Measurements from ENCODE around the gene DNAH11. TPM values are rescaled to one million over a fixed set of nuclear protein-coding genes. Genes with fewer than 3 reads are reported as not detected.

The DNAH11 gene
- total RNA-seq, 4 donors from 2014 or later: 0.10 to 0.62 (median 0.23) TPM

- no peaks in the 10 kb centered on the region for H3K36me3 ChIP-seq
- H3K4me3 ChIP-seq: no peak overlapping the region
- no peak overlapping the region for H3K27ac ChIP-seq
- peaks cover 0 to 6% of the 10 kb centered on the region in 2 donors for H3K4me1 ChIP-seq
- in situ Hi-C loops (cut with MboI; ENCODE audit: low sequenced_read_pairs in 4 of 4) (no loop called here), intact Hi-C loops (cut with DNase I; ENCODE audit: low total_unique reads) (no loop called here)
- H3K27me3 ChIP-seq: no peaks in the 10 kb centered on the region
- ATAC-seq (no peak), DNase-seq (no peak)
- no peaks in the 10 kb centered on the region for H3K9me3 ChIP-seq
- TF ChIP-seq CTCF (IDR thresholded peaks at IDR 0.05 in 4 of 5, conservative IDR thresholded peaks at IDR 0.05 in 1 of 5) (no peak), POLR2A (IDR thresholded peaks at IDR 0.05) (no peak)
Observed at GRCh38 chr7:21898265-21898930, 355.6 kb downstream of the DNAH11 start.

- ATAC-seq: no peak
- in situ Hi-C loops (cut with MboI; ENCODE audit: low sequenced_read_pairs in 4 of 4): no loop called here
- no peak for DNase-seq
- Histone ChIP-seq H3K36me3 (peaks cover 0 to 21% of the 10 kb centered on the region in 2 donors), H3K27me3 (no peaks in the 10 kb centered on the region), H3K27ac (no peak overlapping the region), H3K4me1 (peaks cover 0 to 4% of the 10 kb centered on the region in 2 donors), H3K4me3 (no peak overlapping the region), H3K9me3 (no peaks in the 10 kb centered on the region)
- intact Hi-C loops (cut with DNase I; ENCODE audit: low total_unique reads): no loop called here
- no peak for TF ChIP-seq POLR2A (IDR thresholded peaks at IDR 0.05)
- no peak for TF ChIP-seq CTCF (IDR thresholded peaks at IDR 0.05 in 4 of 5, conservative IDR thresholded peaks at IDR 0.05 in 1 of 5)
Observed at GRCh38 chr7:21902240-21902639, 359.4 kb downstream of the DNAH11 start.

- Histone ChIP-seq H3K27ac (no peak overlapping the region), H3K27me3 (no peaks in the 10 kb centered on the region), H3K36me3 (peaks cover 0 to 21% of the 10 kb centered on the region in 2 donors), H3K9me3 (no peaks in the 10 kb centered on the region), H3K4me1 (no peaks in the 10 kb centered on the region), H3K4me3 (no peak overlapping the region)
- ATAC-seq (no peak), DNase-seq (no peak)
- TF ChIP-seq POLR2A (IDR thresholded peaks at IDR 0.05): no peak
- TF ChIP-seq CTCF (IDR thresholded peaks at IDR 0.05 in 4 of 5, conservative IDR thresholded peaks at IDR 0.05 in 1 of 5): no peak
- intact Hi-C loops (cut with DNase I; ENCODE audit: low total_unique reads): no loop called here
- in situ Hi-C loops (cut with MboI; ENCODE audit: low sequenced_read_pairs in 4 of 4): no loop called here
Observed at GRCh38 chr7:21903020-21903786, 360.4 kb downstream of the DNAH11 start.

GRCh38 chr7:21908746-21909145 is 365.9 kb downstream of the DNAH11 start:
- in situ Hi-C loops (cut with MboI; ENCODE audit: low sequenced_read_pairs in 4 of 4): no loop called here
- no peak for DNase-seq
- no peaks in the 10 kb centered on the region for H3K9me3 ChIP-seq
- H3K27ac ChIP-seq: no peak overlapping the region
- peaks cover 0 to 18% of the 10 kb centered on the region in 2 donors for H3K36me3 ChIP-seq
- TF ChIP-seq POLR2A (IDR thresholded peaks at IDR 0.05): no peak
- no peak for TF ChIP-seq CTCF (IDR thresholded peaks at IDR 0.05 in 4 of 5, conservative IDR thresholded peaks at IDR 0.05 in 1 of 5)
- no peaks in the 10 kb centered on the region for H3K27me3 ChIP-seq
- no peak overlapping the region for H3K4me3 ChIP-seq
- H3K4me1 ChIP-seq: peaks cover 14 to 20% of the 10 kb centered on the region in 2 donors
- ATAC-seq: no peak
- intact Hi-C loops (cut with DNase I; ENCODE audit: low total_unique reads): no loop called here
